VCaP (cell line): Measurements from ENCODE around the gene NELL1.
"Not testable (repeated sequence)": the region's sequence is repeated elsewhere in the genome, so short reads cannot be mapped to it uniquely, and the experiment has no call there.

Experiments
- H3K27ac ChIP-seq: fragments of 450-650 bp; 2 replicates; pipeline ENCODE4 v1.5.1; 2017
- CTCF ChIP-seq: fragments of 450-650 bp; conservative IDR thresholded peaks from 2 replicates; pipeline ENCODE4 v1.5.1; 2017; ENCODE audit warnings: mild to moderate bottlenecking, moderate library complexity

NELL1 gene

DNA sequence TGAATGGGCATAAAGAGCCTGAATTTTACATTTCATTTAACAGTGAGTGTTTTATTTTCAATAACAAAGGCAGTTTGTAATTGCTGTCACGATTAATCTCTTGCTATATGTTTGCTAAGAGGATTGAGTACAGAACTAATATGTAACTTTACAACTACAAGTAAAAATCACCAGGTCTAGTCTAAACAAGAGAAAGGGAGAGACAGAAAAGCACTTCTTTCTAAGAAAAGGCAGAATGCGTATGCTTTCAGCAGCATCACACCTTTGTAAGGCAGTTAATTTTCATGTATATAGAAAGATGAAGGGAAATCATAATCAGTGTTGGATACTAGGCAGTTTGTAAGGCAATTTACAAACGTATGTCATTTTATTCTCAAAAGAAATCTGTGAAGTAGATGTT lies 169.8 kb downstream of the NELL1 start:
- H3K27ac ChIP-seq, result no peak overlapping the region
- TF ChIP-seq CTCF, result no peak

DNA sequence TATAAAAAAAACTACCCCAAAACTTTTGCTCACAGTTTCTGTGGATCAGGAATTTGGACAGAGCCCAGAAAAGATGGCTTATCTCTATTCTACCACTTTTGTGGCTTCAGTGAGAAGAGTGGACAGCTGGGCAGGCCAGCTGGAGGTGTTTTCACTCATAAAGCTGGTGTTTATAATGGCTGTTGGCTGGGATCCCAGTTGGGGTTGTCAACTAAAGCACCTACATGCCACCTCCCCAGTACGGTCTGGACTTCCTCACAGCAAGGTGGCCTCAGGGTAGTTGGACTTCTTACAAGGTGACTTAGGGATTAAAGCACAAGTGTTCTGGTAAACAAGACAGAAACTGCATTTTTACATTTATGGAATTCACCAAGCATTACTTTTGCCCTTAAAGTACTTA lies 171.0 kb downstream of the NELL1 start:
- no peak overlapping the region for H3K27ac ChIP-seq
- TF ChIP-seq CTCF, result no peak

- TF ChIP-seq CTCF, result no peak
- H3K27ac ChIP-seq, result no peak overlapping the region
Measured at GRCh38 chr11:20844216-20844615, 174.8 kb downstream of the NELL1 start.

DNA sequence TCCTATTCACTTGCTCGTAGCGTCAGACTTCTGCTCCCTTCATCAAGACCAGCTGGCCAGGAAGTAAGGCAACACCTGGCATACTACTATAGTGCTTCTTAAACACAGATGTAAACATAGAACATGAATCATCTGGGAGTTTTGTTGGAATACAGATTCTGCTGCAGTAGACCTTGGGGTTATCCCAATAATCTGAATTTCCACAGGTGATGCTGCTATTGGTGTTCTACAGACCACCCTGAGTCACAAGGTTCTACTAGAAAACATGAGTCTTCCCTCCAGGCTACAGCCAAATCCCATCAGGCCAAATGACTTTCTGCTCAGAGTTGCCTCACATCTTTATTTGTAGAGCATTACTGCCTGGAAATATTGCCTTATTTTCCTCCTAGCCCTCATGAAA lies 175.2 kb downstream of the NELL1 start:
- TF ChIP-seq CTCF, result no peak

DNA sequence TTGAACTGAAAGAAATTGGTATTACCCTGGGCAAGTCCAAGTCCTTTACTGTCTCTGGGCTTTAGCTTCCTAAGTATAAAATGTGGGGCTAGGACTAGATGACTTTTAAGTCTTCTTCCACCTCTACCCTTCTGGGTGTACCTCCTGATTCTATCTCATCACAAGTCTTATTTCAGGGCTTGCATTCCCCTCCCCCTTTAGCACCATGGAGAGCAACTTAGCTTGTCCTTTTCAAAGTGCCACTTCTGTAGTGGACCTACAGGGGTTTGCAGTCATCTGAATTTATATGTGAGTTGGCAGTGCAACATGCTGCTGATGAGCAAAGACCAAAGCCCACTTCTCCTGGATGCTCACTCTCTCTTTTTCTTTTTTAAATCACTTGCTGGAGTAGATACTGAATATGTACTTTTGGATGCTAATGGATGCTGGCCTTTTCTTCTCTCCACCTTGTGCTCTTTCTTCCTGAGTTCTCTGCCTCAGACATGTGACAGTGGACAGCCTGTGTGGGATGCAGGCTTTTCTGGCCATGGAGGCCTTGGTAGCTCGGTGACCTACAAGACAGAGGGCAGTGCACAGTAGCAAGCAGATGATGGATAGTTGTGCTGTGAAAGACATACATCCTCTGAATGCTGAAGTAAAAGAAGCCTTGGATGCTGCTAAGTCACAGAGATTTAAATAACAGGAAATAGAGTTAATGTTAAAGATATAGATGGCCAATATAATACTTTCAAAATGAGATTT lies 185.0 kb downstream of the NELL1 start:
- no peak for TF ChIP-seq CTCF

More for the DNA sequence above, 175.2 kb downstream of the NELL1 start:
- no peak overlapping the region for H3K27ac ChIP-seq

DNA sequence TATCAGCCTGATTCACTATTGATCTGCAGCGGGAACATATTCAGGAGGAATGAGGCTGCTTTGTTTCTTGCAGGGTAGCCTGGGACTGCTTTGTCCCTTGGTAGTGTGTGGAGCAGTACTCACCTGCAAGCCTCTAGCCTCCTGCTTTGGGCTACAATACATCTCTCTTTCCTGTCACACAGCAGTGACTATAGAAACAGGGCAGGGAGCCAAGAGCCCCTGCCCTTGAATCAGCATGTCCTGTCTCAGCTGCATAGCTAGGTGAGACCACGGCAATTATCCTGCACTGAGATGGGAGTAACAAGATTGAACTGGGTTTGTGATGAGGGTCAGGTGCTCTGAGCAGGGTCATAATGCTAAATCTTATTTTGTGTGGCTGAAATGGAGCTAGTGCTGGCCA lies 191.9 kb downstream of the NELL1 start:
- no peak for TF ChIP-seq CTCF
- no peak overlapping the region for H3K27ac ChIP-seq

More for the DNA sequence above, 185.0 kb downstream of the NELL1 start:
- H3K27ac ChIP-seq, result no peak overlapping the region

DNA sequence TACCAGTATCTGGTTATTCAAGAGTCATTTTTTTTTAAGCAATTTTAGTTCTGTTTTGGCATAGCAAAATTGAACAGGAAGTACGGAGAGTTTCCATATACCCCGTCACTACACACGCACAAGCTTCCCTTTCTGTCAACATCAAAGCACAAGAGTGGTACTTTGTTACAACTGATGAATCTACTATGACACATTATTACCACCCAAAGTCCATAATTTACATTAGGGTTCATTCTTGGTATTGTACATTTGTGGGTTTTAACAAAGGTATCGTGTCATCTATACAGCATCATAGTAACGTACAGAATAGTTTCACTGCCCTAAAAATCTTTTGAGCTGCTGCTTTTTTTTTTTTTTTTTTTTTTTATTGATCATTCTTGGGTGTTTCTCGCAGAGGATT lies 192.9 kb downstream of the NELL1 start:
- H3K27ac ChIP-seq, result not testable (repeated sequence)

DNA sequence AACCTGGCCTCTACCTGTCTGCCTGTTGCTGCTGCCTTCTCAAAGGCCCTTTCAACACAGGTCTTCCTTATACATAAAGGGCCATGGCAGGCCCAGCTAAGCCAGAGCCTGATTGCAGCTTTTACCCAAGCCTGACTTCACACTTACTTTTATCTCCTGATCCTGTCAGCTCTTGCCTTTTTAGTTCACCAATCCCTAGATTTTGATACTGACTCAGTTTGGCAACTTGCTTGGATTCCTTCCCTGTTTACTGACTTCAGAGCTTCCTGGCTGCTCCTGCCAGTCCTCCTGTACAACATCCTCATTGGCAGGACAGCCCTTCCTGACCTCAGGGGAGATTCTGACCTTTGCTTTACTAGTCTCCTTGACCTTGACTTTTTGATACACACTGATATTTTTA lies 195.2 kb downstream of the NELL1 start:
- no peak overlapping the region for H3K27ac ChIP-seq
- no peak for TF ChIP-seq CTCF
